HG03565 (cell line): ENCODE results near the gene IFIH1.

Experiments
- ATAC-seq: cut with Tn5 transposase; IDR thresholded peaks from one replicate; pipeline ENCODE4 v1.9.1; 2021; ENCODE audit warnings: mild to moderate bottlenecking, moderate library complexity; ENCODE audit not compliant: unreplicated experiment

IFIH1 gene

GRCh38 chr2:162318328-162319180, at the start of gene IFIH1:
IFIH1 (minus strand) TSS chr2:162318684; CDS start chr2:162318307, 377 bp downstream.
- ATAC-seq = peak; percentile 81

- no peak for ATAC-seq
Measured at GRCh38 chr2:162365392-162365791, 46.9 kb upstream of the IFIH1 start.

- ATAC-seq = no peak
Measured at GRCh38 chr2:162344617-162344950, 26.1 kb upstream of the IFIH1 start.

- peak; percentile 95 for ATAC-seq
Measured at GRCh38 chr2:162343824-162344616, 25.5 kb upstream of the IFIH1 start, which contains the start of gene GCA. GCA (plus strand) TSS chr2:162344132; CDS start chr2:162344249, 117 bp downstream.

GRCh38 chr2:162343492-162343823, 25.0 kb upstream of the IFIH1 start:
- ATAC-seq = no peak

- no peak for ATAC-seq
Measured at GRCh38 chr2:162342841-162343240, 24.4 kb upstream of the IFIH1 start.

- ATAC-seq = no peak
Measured at GRCh38 chr2:162342321-162342720, 23.8 kb upstream of the IFIH1 start.

- ATAC-seq = no peak
Measured at GRCh38 chr2:162340822-162341221, 22.3 kb upstream of the IFIH1 start.

GRCh38 chr2:162337868-162338267, 19.4 kb upstream of the IFIH1 start:
- ATAC-seq = no peak

- ATAC-seq = peak; percentile 64
Measured at GRCh38 chr2:162333968-162334367, 15.5 kb upstream of the IFIH1 start.

- no peak for ATAC-seq
Measured at GRCh38 chr2:162330881-162331280, 12.4 kb upstream of the IFIH1 start.

GRCh38 chr2:162328424-162329157, 10.1 kb upstream of the IFIH1 start:
- ATAC-seq = peak; percentile 88

GRCh38 chr2:162327806-162328205, 9.3 kb upstream of the IFIH1 start:
- no peak for ATAC-seq

GRCh38 chr2:162327134-162327769, 8.8 kb upstream of the IFIH1 start:
- ATAC-seq = no peak

GRCh38 chr2:162324953-162325352, 6.5 kb upstream of the IFIH1 start:
- no peak for ATAC-seq

GRCh38 chr2:162320864-162321517, 2.5 kb upstream of the IFIH1 start:
- no peak for ATAC-seq

GRCh38 chr2:162317861-162318327, 590 bp downstream of the IFIH1 start:
- ATAC-seq = no peak

GRCh38 chr2:162317058-162317742, 1.3 kb downstream of the IFIH1 start:
- ATAC-seq = no peak

- ATAC-seq = no peak
Measured at GRCh38 chr2:162316590-162316989, 1.9 kb downstream of the IFIH1 start.

GRCh38 chr2:162315938-162316337, 2.5 kb downstream of the IFIH1 start:
- ATAC-seq = no peak
